Adrenal gland (tissue), 12 donors: ENCODE measurements around the gene PTPRO. TPM values are rescaled to one million over a fixed set of nuclear protein-coding genes. Genes with fewer than 3 reads are reported as not detected.

Source experiments
- DNase-seq, 7 donors: peaks; one replicate each; pipeline ENCODE4 v3.0.0-alpha.2; 2019 to 2020
- H3K27ac ChIP-seq, 5 donors: fragments of 200-600 bp; sonication (generic) in 4 of 5; 1 replicate in 3 of 5; 2 replicates in 2 of 5; pipeline versions ENCODE4 v1.5.1 to v1.8.0; 2016 to 2020; ENCODE audit warnings: mild to moderate bottlenecking in 1 of 5
- H3K27me3 ChIP-seq: fragments of 200-600 bp; 2 replicates; pipeline ENCODE4 v1.8.0; 2021
- H3K36me3 ChIP-seq, 2 donors: fragments of 200-600 bp; replicated peaks in 1 of 2; 1 replicate in 1 of 2; 2 replicates in 1 of 2; pipeline versions ENCODE4 v1.5.1 to v1.8.0; 2018 to 2022
- H3K4me1 ChIP-seq, 2 donors: fragments of 200-600 bp; replicated peaks in 1 of 2; 1 replicate in 1 of 2; 2 replicates in 1 of 2; pipeline versions ENCODE4 v1.5.1 to v1.8.0; 2018 to 2021
- H3K4me3 ChIP-seq, 4 donors: fragments of 200-600 bp; sonication (generic) in 3 of 4; one replicate each; pipeline ENCODE4 v1.5.1; 2016 to 2018
- H3K9me3 ChIP-seq, 3 donors: fragments of 200-600 bp; sonication (generic) in 1 of 3; replicated peaks in 1 of 3; 1 replicate in 2 of 3; 2 replicates in 1 of 3; pipeline versions ENCODE4 v1.5.1 to v1.8.0; 2016 to 2021
- CTCF ChIP-seq, 6 experiments: fragments of 450-650 bp in 4 of 6; fragments of 200-600 bp in 2 of 6; sonication (generic) in 1 of 6; IDR thresholded peaks; 1 replicate in 5 of 6; 2 replicates in 1 of 6; pipeline versions ENCODE4 v1.5.1 to v1.8.0; 2016 to 2021; ENCODE audit warnings: antibody characterized with exemption in 6 of 6, mild to moderate bottlenecking in 2 of 6, moderate library complexity in 1 of 6
- POLR2A ChIP-seq, 2 donors: fragments of 450-650 bp; IDR thresholded peaks; one replicate each; pipeline ENCODE4 v1.6.1; 2017; ENCODE audit warnings: antibody characterized with exemption in 2 of 2, mild to moderate bottlenecking in 2 of 2, moderate library complexity in 1 of 2
- WGBS, 4 donors: extraction: QIAGEN DNeasy Blood & Tissue Kit in 2 of 4; methylation state at CpG; one replicate each; pipeline versions ENCODE4 v1.1.5 to v1.1.7; 2013 to 2017; 5-methylcytosine and 5-hydroxymethylcytosine counted together
- intact Hi-C, 2 donors: fragments of 100-400 bp; cut with DNase I; formaldehyde crosslinking; loops; one replicate each; pipeline versions ENCODE4 v1.14.1 to v1.15.0; 2022 to 2023
- polyA plus RNA-seq, 3 donors: library from polyadenylated mRNA; stranded (reverse); fragments of 200-250 nt in 2 of 3; fragments of 350-450 nt in 1 of 3; fragmentation: Illumina TruSeq in 1 of 3; extraction: RNeasy Lipid Tissue Mini Kit (QIAGEN cat#74804) in 1 of 3; gene quantifications; one replicate each; pipeline ENCODE4 v1.2.3, GENCODE V29; 2013 to 2014
- total RNA-seq, 9 donors: library from RNA; depleted of rRNA in 4 of 9; stranded (reverse); fragments of >200 nt in 4 of 9; fragments of 120-200 nt in 1 of 9; fragmentation: NEBNext Ultra II Directional in 1 of 9; extraction: Animal tissue kit (Norgen Biotek cat#: 25700) in 1 of 9; gene quantifications; one replicate each; pipeline versions ENCODE4 v1.1.0 to v1.2.4, GENCODE V29; 2013 to 2023
- donor health status: healthy with polysubstance abuse.
- donor health status: Bipolar disorder and iron deficiency.
- donor health status: DM: yes; HTN: yes; CAD: no.
- donor health status: DM: no; HTN: no; CAD: no.
- donor health status: DM: no; HTN: no; CAD: no.
- donor health status: DM: yes; HTN: yes; CAD: no.

Gene PTPRO
- total and polyA plus RNA-seq, 12 donors: 0.36 to 11.5 (median 2.6) TPM

DNA sequence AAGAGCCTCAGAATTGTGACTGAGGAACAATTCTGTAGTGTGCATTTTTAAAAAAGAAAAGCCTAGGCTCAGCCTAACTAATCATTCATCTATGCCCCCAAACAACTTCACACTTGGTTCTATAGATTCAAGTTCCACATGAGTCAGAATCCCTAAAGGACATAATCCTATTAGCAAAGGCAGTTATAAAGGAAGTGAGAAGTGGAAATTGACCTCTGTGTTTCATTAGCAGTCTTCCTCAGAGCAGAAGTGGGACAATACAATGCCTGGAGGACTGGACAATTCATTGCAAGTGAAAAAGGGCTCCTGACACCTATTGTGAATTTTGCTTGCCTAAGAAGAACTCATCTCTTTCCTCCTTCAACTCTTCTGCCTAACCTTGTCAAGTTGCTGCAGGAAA is 222.3 kb downstream of the PTPRO start:
- H3K4me1 ChIP-seq: no peaks in the 10 kb centered on the region
- no peak overlapping the region for H3K27ac ChIP-seq

GRCh38 chr12:15545334-15545733 is 223.0 kb downstream of the PTPRO start:
- DNase-seq: no peak
- peak overlapping the region in 1 of 5 donors; percentile 27 for H3K27ac ChIP-seq
- 45 to 62% (median 47%) methylated on average over 1 of the region's 1 CpG for WGBS, 4 donors
- no peaks in the 10 kb centered on the region for H3K36me3 ChIP-seq
- H3K27me3 ChIP-seq: no peaks in the 10 kb centered on the region
- intact Hi-C loops: no loop called here
- H3K9me3 ChIP-seq: no peaks in the 10 kb centered on the region
- H3K4me1 ChIP-seq: no peaks in the 10 kb centered on the region
- TF ChIP-seq POLR2A (IDR thresholded peaks at IDR 0.05): no peak
- TF ChIP-seq CTCF (IDR thresholded peaks at IDR 0.05): no peak
- no peak overlapping the region for H3K4me3 ChIP-seq

More for the DNA sequence above, 222.3 kb downstream of the PTPRO start:
- Histone ChIP-seq H3K36me3 (no peaks in the 10 kb centered on the region), H3K4me3 (no peak overlapping the region), H3K9me3 (no peaks in the 10 kb centered on the region), H3K27me3 (no peaks in the 10 kb centered on the region)
- intact Hi-C loops: no loop called here
- TF ChIP-seq POLR2A (IDR thresholded peaks at IDR 0.05): no peak
- no peak for TF ChIP-seq CTCF (IDR thresholded peaks at IDR 0.05)
- no peak for DNase-seq

DNA sequence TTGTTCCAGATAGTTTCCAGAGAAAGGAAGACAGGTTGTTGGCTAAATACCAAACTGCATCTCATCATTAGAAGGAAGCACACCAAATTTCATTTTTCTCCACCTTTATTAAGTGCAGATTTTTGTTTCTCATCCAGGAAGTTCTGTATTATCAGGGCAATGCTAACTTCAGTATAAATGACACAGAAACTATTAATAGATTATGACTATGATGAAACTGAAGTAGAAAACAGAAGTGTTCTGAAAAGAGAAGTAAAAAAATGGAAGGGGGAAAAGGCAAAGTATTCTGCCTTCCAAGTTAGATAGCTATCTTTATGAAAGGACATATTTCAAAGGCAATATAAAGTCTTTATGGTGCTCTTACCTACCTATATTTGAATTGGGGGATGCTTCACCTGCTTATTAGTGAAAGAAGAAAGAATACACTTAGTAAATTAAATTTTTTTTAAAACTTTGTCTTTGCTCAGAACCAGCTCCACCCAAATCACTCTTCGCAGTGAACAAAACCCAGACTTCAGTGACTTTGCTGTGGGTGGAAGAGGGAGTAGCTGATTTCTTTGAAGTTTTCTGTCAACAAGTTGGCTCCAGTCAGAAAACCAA is 223.9 kb downstream of the PTPRO start:
- WGBS, 4 donors: 60 to 75% (median 72%) methylated on average over 1 of the region's 1 CpG
- intact Hi-C loops: no loop called here
- H3K4me3 ChIP-seq: peak overlapping the region in 1 of 4 donors; percentile 8

GRCh38 chr12:15547063-15547462 is 224.8 kb downstream of the PTPRO start:
- H3K36me3 ChIP-seq: no peaks in the 10 kb centered on the region
- no peak for TF ChIP-seq POLR2A (IDR thresholded peaks at IDR 0.05)
- no peak for TF ChIP-seq CTCF (IDR thresholded peaks at IDR 0.05)
- no peaks in the 10 kb centered on the region for H3K4me1 ChIP-seq
- WGBS, 4 donors: 65 to 77% (median 70%) methylated on average over 5 of the region's 5 CpGs
- H3K4me3 ChIP-seq: peak overlapping the region in 1 of 4 donors; percentile 8
- H3K9me3 ChIP-seq: no peaks in the 10 kb centered on the region
- no peaks in the 10 kb centered on the region for H3K27me3 ChIP-seq
- intact Hi-C loops: no loop called here
- DNase-seq: no peak
- H3K27ac ChIP-seq: peak overlapping the region in 2 of 5 donors; percentile 15 to 22

More for the DNA sequence above, 223.9 kb downstream of the PTPRO start:
- H3K9me3 ChIP-seq: no peaks in the 10 kb centered on the region
- TF ChIP-seq POLR2A (IDR thresholded peaks at IDR 0.05) (no peak), CTCF (IDR thresholded peaks at IDR 0.05) (no peak)
- H3K36me3 ChIP-seq: no peaks in the 10 kb centered on the region
- H3K4me1 ChIP-seq: no peaks in the 10 kb centered on the region
- no peaks in the 10 kb centered on the region for H3K27me3 ChIP-seq
- no peak for DNase-seq
- peak overlapping the region in 3 of 5 donors; percentile 27 to 50 (median 27) for H3K27ac ChIP-seq
